HepG2 (cell line): ENCODE results near the gene RXFP1. TPM values are rescaled to one million over a fixed set of nuclear protein-coding genes. Genes with fewer than 3 reads are reported as not detected.

Experiments used
- CENPBD1 ChIP-seq: sonication (generic); formaldehyde crosslinking; IDR thresholded peaks from 2 replicates; pipeline ENCODE4 v1.8.0; 2022; ENCODE audit warnings: missing genetic modification reagents, low read depth, mild to moderate bottlenecking, borderline replicate concordance
- CTCF ChIP-seq: sonication (generic); formaldehyde crosslinking; IDR thresholded peaks from 2 replicates; pipeline ENCODE4 v1.5.0; 2020; ENCODE audit warnings: mild to moderate bottlenecking, missing genetic modification reagents, moderate library complexity
- GMEB2 ChIP-seq: IDR thresholded peaks from 2 replicates; pipeline ENCODE4 v1.6.1; 2016; ENCODE audit warnings: missing biosample characterization, missing genetic modification reagents, low read depth
- HDAC2 ChIP-seq: sonication (generic); formaldehyde crosslinking; IDR thresholded peaks from 2 replicates; pipeline ENCODE4 v1.4.0; 2020; ENCODE audit warnings: missing genetic modification reagents
- LBX2 ChIP-seq: sonication (generic); formaldehyde crosslinking; IDR thresholded peaks from 2 replicates; pipeline ENCODE4 v1.5.0; 2020; ENCODE audit warnings: missing genetic modification reagents, mild to moderate bottlenecking, borderline replicate concordance
- MAX ChIP-seq: IDR thresholded peaks from 2 replicates; pipeline ENCODE4 v1.6.1; 2012; ENCODE audit warnings: inconsistent platforms
- ONECUT2 ChIP-seq: sonication (generic); formaldehyde crosslinking; IDR thresholded peaks from 2 replicates; pipeline ENCODE4 v1.4.0; 2020; ENCODE audit warnings: missing genetic modification reagents
- PAX8 ChIP-seq: sonication (generic); formaldehyde crosslinking; IDR thresholded peaks from 2 replicates; pipeline ENCODE4 v1.8.0; 2022; ENCODE audit warnings: mild to moderate bottlenecking, missing genetic modification reagents, borderline replicate concordance
- PHB2 ChIP-seq: fragments of 450-650 bp; IDR thresholded peaks from 2 replicates; pipeline ENCODE4 v1.6.1; 2018; ENCODE audit not compliant: partially characterized antibody
- SIN3B ChIP-seq: fragments of 150-350 bp; IDR thresholded peaks from 2 replicates; pipeline ENCODE4 v1.6.1; 2014; ENCODE audit warnings: low read length
- SMYD3 ChIP-seq: sonication (generic); formaldehyde crosslinking; IDR thresholded peaks from 2 replicates; pipeline ENCODE4 v1.8.1; 2023; ENCODE audit warnings: mild to moderate bottlenecking, missing genetic modification reagents
- SOX5 ChIP-seq: IDR thresholded peaks from 2 replicates; pipeline ENCODE4 v1.6.1; 2016; ENCODE audit warnings: borderline replicate concordance
- TFE3 ChIP-seq: IDR thresholded peaks from 2 replicates; pipeline ENCODE4 v1.6.1; 2016
- USF2 ChIP-seq, 2 experiments: sonication (generic) in 1 of 2; formaldehyde crosslinking in 1 of 2; IDR thresholded peaks; 2 replicates each; pipeline versions ENCODE4 v1.5.1 to v1.6.1; 2011 to 2020; ENCODE audit warnings: borderline replicate concordance in 1 of 2, low read depth in 1 of 2, low read length in 1 of 2, mild to moderate bottlenecking in 1 of 2, missing genetic modification reagents in 1 of 2, moderate library complexity in 1 of 2
- ZFP91 ChIP-seq: sonication (generic); formaldehyde crosslinking; IDR thresholded peaks from 2 replicates; pipeline ENCODE4 v1.9.0; 2022; ENCODE audit warnings: missing genetic modification reagents, mild to moderate bottlenecking, borderline replicate concordance
- ZNF225 ChIP-seq: sonication (generic); formaldehyde crosslinking; IDR thresholded peaks from 2 replicates; pipeline ENCODE4 v1.4.0; 2020; ENCODE audit warnings: mild to moderate bottlenecking, missing genetic modification reagents
- ZNF510 ChIP-seq: sonication (generic); formaldehyde crosslinking; IDR thresholded peaks from 2 replicates; pipeline ENCODE4 v1.4.0; 2020; ENCODE audit warnings: low read depth, mild to moderate bottlenecking, missing genetic modification reagents
- ZZZ3 ChIP-seq: sonication (generic); formaldehyde crosslinking; IDR thresholded peaks from 2 replicates; pipeline ENCODE4 v1.4.0; 2020; ENCODE audit warnings: missing genetic modification reagents, mild to moderate bottlenecking, borderline replicate concordance
- polyA plus RNA-seq, 8 experiments: library from polyadenylated mRNA; depleted of rRNA in 3 of 8; stranded (reverse) in 7 of 8; unstranded in 1 of 8; fragments of >200 nt; fragmentation: Illumina TruSeq in 4 of 8; extraction: Trizol in 4 of 8; gene quantifications; 2 replicates each; pipeline versions ENCODE4 v1.2.1 to v1.2.3, GENCODE V29; 2011 to 2016; ENCODE audit warnings: low read depth in 4 of 8, missing spikeins in 1 of 8, mixed read lengths in 1 of 8; ENCODE audit not compliant: insufficient read depth in 1 of 8
- total RNA-seq, 5 experiments: library from RNA; depleted of rRNA; stranded (reverse); fragments of >200 nt; fragmentation: Illumina TruSeq; extraction: Trizol; gene quantifications; 2 replicates each; pipeline ENCODE4 v1.2.3, GENCODE V29; 2016; ENCODE audit warnings: low read depth in 1 of 5

The RXFP1 gene
- total and polyA plus RNA-seq, 2 of the 13 experiments (the other 11 are each of a cell fraction or from before 2014, with no cell fraction given) = not detected

GRCh38 chr4:158670975-158671664, 149.4 kb downstream of the RXFP1 start (continued):
- TF ChIP-seq LBX2 (CRISPR knock-in tag) (no peak), ZZZ3 (CRISPR knock-in tag) (no peak), USF2 (IDR thresholded peaks at IDR 0.05; ENCODE audit: low read depth, low read length) (no peak), USF2 (CRISPR knock-in tag; IDR thresholded peaks at IDR 0.05; ENCODE audit: borderline replicate concordance) (peak; percentile 48; the same call in 1 of the 2 replicates), CENPBD1 (CRISPR knock-in tag) (0 out of 2 replicates have a peak, but pooled peaks have one; percentile 20), TFE3 (CRISPR knock-in tag) (no peak), PAX8 (CRISPR knock-in tag) (0 out of 2 replicates have a peak, but pooled peaks have one; percentile 63), ZNF225 (CRISPR knock-in tag) (no peak), MAX (peak; percentile 64), HDAC2 (CRISPR knock-in tag) (0 out of 2 replicates have a peak, but pooled peaks have one; percentile 15), ZNF510 (CRISPR knock-in tag) (peak; percentile 62; the same call in 1 of the 2 replicates), ONECUT2 (CRISPR knock-in tag) (no peak), ZFP91 (CRISPR knock-in tag) (no peak), SIN3B (no peak), PHB2 (no peak), SOX5 (peak; percentile 30; the same call in 1 of the 2 replicates), SMYD3 (no peak), CTCF (CRISPR knock-in tag) (no peak), GMEB2 (no peak)
